ENCODE data around the gene ANTXRL.

The ANTXRL gene

DNA sequence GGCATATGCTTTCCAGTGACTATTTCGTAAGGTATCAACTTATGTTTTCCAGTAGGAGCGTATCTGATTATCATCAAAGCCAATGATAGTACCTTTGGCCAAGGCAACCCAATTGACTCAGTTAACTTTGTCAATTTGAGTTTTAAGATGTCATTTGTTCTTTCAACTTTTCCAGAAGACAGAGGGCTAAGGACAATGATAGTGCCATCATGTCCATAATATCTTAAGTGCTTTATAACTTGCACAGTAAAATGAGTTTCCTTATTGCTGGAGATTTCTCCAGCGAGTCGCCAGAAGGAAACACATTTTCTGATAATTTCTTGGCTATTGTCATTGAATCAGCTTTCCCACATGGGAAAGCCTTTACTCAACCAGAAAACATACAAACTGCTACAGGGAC is 35.0 kb downstream of the ANTXRL start:
- H3K27me3 ChIP-seq (ENCODE audit: insufficient read depth, poor library complexity, severe bottlenecking), result no peaks in the 10 kb centered on the region
- peak in 1 of 2 experiments; percentile 0 for DNase-seq (ENCODE audit: low read depth in 1 of 2, low spot score in 1 of 2)
- no peak overlapping the region for H3K4me3 ChIP-seq (replicated peaks; ENCODE audit: insufficient read depth, low read length)
- TF ChIP-seq GABPA (IDR thresholded peaks at IDR 0.05; ENCODE audit: low read depth) (no peak), SPI1 (IDR thresholded peaks at IDR 0.05; ENCODE audit: borderline replicate concordance, low read depth) (no peak), POLR2AphosphoS5 (IDR thresholded peaks at IDR 0.05; ENCODE audit: low read depth) (no peak)
- TF ChIP-seq, protein P1, sequence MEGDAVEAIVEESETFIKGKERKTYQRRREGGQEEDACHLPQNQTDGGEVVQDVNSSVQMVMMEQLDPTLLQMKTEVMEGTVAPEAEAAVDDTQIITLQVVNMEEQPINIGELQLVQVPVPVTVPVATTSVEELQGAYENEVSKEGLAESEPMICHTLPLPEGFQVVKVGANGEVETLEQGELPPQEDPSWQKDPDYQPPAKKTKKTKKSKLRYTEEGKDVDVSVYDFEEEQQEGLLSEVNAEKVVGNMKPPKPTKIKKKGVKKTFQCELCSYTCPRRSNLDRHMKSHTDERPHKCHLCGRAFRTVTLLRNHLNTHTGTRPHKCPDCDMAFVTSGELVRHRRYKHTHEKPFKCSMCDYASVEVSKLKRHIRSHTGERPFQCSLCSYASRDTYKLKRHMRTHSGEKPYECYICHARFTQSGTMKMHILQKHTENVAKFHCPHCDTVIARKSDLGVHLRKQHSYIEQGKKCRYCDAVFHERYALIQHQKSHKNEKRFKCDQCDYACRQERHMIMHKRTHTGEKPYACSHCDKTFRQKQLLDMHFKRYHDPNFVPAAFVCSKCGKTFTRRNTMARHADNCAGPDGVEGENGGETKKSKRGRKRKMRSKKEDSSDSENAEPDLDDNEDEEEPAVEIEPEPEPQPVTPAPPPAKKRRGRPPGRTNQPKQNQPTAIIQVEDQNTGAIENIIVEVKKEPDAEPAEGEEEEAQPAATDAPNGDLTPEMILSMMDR (IDR thresholded peaks at IDR 0.05; ENCODE audit: insufficient read depth, low read length), result no peak
- TF ChIP-seq, protein P2, sequence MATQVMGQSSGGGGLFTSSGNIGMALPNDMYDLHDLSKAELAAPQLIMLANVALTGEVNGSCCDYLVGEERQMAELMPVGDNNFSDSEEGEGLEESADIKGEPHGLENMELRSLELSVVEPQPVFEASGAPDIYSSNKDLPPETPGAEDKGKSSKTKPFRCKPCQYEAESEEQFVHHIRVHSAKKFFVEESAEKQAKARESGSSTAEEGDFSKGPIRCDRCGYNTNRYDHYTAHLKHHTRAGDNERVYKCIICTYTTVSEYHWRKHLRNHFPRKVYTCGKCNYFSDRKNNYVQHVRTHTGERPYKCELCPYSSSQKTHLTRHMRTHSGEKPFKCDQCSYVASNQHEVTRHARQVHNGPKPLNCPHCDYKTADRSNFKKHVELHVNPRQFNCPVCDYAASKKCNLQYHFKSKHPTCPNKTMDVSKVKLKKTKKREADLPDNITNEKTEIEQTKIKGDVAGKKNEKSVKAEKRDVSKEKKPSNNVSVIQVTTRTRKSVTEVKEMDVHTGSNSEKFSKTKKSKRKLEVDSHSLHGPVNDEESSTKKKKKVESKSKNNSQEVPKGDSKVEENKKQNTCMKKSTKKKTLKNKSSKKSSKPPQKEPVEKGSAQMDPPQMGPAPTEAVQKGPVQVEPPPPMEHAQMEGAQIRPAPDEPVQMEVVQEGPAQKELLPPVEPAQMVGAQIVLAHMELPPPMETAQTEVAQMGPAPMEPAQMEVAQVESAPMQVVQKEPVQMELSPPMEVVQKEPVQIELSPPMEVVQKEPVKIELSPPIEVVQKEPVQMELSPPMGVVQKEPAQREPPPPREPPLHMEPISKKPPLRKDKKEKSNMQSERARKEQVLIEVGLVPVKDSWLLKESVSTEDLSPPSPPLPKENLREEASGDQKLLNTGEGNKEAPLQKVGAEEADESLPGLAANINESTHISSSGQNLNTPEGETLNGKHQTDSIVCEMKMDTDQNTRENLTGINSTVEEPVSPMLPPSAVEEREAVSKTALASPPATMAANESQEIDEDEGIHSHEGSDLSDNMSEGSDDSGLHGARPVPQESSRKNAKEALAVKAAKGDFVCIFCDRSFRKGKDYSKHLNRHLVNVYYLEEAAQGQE (IDR thresholded peaks at IDR 0.05; ENCODE audit: insufficient replicate concordance, low read depth), result no peak
- no peak overlapping the region for H3K27ac ChIP-seq (replicated peaks)

DNA sequence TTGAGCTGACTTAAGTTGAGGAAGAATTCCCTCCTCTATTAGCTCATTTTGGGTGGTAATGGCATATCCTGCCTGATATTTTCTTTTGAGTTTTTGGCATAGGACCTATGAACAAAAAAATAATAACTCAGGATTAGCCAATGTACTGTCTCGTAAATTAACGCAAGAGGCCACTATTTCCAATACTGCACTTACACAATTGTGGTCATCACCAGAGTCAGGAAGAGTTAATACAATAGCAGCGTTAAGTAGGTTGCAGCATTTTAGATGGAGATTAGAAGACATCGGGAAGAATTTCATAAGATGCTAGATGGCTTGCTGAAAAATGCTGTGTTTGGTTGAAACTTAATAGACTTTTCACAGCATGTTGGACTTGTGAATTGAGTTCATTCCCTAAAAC is 36.4 kb downstream of the ANTXRL start:
- Histone ChIP-seq H3K4me3 (replicated peaks; ENCODE audit: insufficient read depth, low read length) (no peak overlapping the region), H3K27ac (replicated peaks) (peak overlapping the region; percentile 30; the same call in 1 of the 2 replicates), H3K27me3 (ENCODE audit: insufficient read depth, poor library complexity, severe bottlenecking) (no peaks in the 10 kb centered on the region)
- DNase-seq (ENCODE audit: low read depth in 1 of 2, low spot score in 1 of 2), result peak; percentile 56 to 69
- TF ChIP-seq, protein P2 (IDR thresholded peaks at IDR 0.05; ENCODE audit: insufficient replicate concordance, low read depth), result no peak
- TF ChIP-seq, protein P1 (IDR thresholded peaks at IDR 0.05; ENCODE audit: insufficient read depth, low read length), result no peak
- TF ChIP-seq POLR2AphosphoS5 (IDR thresholded peaks at IDR 0.05; ENCODE audit: low read depth) (no peak), SPI1 (IDR thresholded peaks at IDR 0.05; ENCODE audit: borderline replicate concordance, low read depth) (no peak), GABPA (IDR thresholded peaks at IDR 0.05; ENCODE audit: low read depth) (no peak)

DNA sequence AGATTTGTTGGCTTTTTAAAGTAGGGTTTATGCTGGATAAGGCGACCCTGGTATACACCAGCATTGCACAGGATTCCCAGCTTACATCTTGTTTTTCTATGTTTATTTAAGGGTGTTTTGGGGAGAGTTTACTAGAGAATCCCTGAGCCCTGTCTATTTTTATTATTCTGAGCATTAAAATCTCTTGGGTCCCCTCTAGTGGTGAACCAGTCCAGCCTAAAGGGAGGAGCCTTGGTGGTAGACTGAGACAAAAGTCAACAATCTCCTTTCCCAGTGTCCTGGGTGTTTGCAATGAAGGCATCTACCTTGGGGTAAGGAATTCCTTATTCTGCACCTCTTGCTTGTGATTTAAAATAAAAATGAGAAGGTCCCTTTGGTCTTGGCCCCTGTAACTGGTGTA is 38.2 kb downstream of the ANTXRL start:
- no peak overlapping the region for H3K4me3 ChIP-seq (replicated peaks; ENCODE audit: insufficient read depth, low read length)
- H3K27me3 ChIP-seq (ENCODE audit: insufficient read depth, poor library complexity, severe bottlenecking), result no peaks in the 10 kb centered on the region
- H3K27ac ChIP-seq (replicated peaks), result no peak overlapping the region
- peak in 1 of 2 experiments; percentile 2 for DNase-seq (ENCODE audit: low read depth in 1 of 2, low spot score in 1 of 2)
- TF ChIP-seq, protein P1 (IDR thresholded peaks at IDR 0.05; ENCODE audit: insufficient read depth, low read length), result peak; percentile 1
- no peak for TF ChIP-seq POLR2AphosphoS5 (IDR thresholded peaks at IDR 0.05; ENCODE audit: low read depth)

DNA sequence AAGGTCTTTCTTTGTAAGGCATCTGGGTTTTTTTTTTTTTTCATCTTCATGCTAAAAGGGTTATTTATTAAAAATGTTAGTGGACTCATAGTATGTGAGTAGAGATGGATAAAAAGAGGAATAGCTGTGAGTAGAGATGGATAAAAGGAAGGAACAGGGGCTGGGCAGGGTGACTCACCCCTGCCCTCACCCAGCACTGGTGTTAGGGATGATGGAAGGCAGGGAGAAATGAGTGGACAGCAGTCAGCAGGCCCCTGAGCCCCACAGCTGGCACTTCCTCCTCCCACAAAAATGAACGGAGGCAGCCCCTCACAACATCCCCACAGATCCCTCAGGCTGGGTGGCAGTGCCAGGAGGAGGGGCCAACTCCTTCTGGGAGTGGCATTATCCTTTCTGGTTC is 39.3 kb downstream of the ANTXRL start:
- peak in 1 of 2 experiments; percentile 0 for DNase-seq (ENCODE audit: low read depth in 1 of 2, low spot score in 1 of 2)
- Histone ChIP-seq H3K27ac (replicated peaks) (no peak overlapping the region), H3K27me3 (ENCODE audit: insufficient read depth, poor library complexity, severe bottlenecking) (no peaks in the 10 kb centered on the region), H3K4me3 (replicated peaks; ENCODE audit: insufficient read depth, low read length) (no peak overlapping the region)
- TF ChIP-seq SPI1 (IDR thresholded peaks at IDR 0.05; ENCODE audit: borderline replicate concordance, low read depth) (no peak), POLR2AphosphoS5 (IDR thresholded peaks at IDR 0.05; ENCODE audit: low read depth) (no peak), GABPA (IDR thresholded peaks at IDR 0.05; ENCODE audit: low read depth) (no peak)
- TF ChIP-seq, protein P1 (IDR thresholded peaks at IDR 0.05; ENCODE audit: insufficient read depth, low read length), result no peak
- TF ChIP-seq, protein P2 (IDR thresholded peaks at IDR 0.05; ENCODE audit: insufficient replicate concordance, low read depth), result no peak

Measured in HL-60 (cell line).